HS-27A (cell line): ENCODE measurements around the gene BNIP5.
"Not testable (repeated sequence)": the region's sequence is repeated elsewhere in the genome, so short reads cannot be mapped to it uniquely, and the experiment has no call there.

ENCODE experiments used
- DNase-seq: peaks from one replicate; pipeline ENCODE4 v3.0.0-alpha.2; 2012; ENCODE audit warnings: low read depth, missing footprints

The BNIP5 gene

GRCh38 chr6:36343109-36343680, 6.5 kb upstream of the BNIP5 start:
- no peak for DNase-seq

- no peak for DNase-seq
These were observed 4.1 kb upstream of the BNIP5 start for GRCh38 chr6:36340618-36341454.

DNA sequence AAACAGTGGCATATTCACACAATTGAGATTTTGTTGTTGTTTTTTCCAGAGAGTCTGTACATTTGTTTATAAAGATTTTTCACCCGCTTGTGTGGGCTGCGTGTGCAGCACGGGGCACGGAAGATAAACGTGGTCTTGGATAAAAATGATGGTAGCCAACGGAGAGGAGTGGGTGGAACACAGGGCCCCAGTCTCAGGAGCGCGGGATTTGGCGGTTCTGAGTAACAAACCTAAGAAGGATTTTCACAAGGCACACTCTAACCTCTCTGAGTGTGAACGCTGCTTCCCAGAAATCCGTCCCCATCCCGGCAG, 3.6 kb upstream of the BNIP5 start:
- DNase-seq, result no peak

DNA sequence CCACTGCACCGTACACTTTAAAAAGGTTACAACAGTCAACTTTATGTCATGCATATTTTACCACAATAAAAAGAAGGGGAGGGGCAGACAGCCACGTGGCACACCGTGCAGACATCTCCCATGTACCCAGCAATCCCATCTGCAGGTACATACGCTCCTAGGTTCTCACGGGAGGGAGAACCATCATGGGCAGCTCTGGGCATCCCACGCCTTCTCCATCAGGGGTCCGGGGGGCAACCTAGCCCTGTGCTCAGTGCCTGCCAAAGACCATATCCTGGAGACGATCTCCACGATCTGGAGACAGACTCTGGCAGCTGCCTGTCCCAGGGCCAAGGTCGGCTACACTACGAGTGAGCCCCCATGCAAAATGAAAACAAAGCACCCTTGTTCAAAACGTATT, 2.5 kb upstream of the BNIP5 start:
- no peak for DNase-seq

- DNase-seq, result not testable (repeated sequence)
These were observed 1.5 kb upstream of the BNIP5 start for GRCh38 chr6:36338223-36338622.

DNA sequence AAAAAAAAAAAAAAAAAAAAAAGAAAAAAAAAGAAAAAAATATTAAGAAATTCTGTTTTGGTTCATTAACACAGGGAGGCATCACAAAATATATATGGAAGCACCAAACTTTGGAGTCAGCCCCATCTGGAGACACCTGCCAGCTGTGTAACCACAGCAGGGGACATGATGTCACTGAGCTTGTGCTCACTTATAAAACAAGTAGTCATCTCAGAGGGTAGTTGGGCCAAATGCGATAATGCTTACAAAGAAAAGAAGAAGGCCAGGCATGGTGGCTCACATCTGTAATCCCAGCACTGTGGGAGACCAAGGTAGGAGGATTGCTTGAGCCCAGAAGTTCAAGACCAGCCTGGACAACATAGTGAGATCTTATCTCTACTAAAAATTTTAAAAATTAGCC, 1.1 kb upstream of the BNIP5 start:
- no peak for DNase-seq

DNA sequence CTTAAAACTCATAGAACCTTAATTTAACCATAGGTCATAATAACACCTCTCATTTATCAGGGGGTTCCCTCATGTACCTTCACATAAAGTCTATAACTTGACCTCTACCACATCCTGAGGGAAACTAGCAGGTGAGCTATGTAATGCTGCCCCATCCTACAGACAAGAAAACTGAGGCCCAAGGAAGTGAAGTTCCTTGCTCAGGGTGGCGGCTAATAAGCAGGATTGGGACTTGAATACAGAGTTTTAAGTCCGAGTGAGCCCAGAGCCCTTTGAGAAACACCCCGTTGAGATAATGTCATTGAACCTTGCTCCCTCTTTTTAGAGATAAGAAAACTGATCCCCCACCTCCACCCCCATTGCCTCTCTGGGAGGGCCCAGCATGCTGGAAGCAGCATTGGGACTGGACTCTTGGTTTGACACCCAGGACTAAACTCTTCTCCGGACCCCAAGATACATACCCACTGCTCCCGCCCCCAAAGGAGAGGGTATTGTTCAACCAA, 429 bp downstream of the BNIP5 start:
- DNase-seq, result no peak

- DNase-seq, result no peak
These were observed 1.1 kb downstream of the BNIP5 start for GRCh38 chr6:36335465-36336207.

DNA sequence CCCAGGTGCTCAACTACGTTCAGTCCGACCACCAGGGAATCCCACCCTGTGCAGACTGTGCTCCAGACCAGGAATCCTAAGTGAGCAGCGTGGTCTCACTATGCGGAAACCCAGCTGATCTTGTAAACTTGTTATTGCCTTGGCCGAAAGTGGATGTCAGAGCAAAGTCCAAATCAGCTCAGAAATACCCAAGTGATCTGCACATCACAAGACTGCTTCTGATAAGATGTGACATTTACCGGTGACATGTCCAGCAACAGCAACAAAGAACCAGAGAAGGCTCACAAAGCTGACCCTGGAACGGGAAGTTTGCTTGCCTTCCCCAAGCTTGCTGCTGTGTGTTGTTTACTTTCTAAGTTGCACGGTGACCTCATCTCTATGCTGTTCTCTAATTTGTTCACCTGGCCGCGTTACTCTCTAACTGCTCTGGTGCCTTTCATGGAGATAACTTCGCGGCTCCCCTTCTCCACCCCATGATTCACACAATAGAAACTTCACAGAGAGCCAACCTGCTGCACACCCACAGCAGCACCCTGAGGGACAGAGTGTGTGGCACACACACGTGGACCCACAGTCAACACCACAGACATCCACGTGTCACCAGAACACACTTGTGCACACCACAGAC, 1.7 kb downstream of the BNIP5 start:
- no peak for DNase-seq

GRCh38 chr6:36333931-36334725, 2.6 kb downstream of the BNIP5 start:
- DNase-seq, result no peak

DNA sequence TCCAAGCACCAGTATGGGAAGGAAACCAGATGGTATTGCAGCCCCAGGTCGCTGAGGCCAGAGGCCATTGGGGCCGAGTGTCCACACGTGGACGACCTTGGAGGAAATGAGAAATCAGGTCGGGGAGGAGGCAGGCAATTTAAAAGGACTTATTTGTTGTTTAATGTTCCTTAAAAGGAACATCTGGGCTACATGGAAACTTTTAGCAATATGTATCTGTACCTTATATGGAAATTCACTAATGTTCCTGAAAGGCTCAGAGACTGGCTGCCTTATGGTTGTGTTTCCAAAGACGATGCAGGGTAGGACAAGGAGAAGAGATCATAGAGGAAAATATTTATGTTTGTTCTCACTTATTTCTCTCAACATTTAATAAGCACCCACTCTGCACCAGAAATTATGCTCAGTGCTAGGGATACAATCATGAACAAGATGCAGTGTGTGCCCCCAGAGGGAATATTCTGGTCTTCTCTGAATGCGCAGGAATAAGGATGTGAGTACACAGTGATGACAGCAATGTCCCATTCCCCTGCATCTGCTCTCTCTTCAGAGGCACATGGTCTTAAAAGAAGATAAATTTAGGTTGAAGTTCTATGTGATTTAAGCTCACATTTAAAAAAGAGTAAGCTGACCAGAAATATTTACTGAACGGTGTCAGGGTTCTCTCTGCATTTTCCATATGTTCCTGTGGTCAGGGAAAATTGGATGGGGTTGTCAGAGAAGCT, 3.4 kb downstream of the BNIP5 start:
- DNase-seq, result no peak

DNA sequence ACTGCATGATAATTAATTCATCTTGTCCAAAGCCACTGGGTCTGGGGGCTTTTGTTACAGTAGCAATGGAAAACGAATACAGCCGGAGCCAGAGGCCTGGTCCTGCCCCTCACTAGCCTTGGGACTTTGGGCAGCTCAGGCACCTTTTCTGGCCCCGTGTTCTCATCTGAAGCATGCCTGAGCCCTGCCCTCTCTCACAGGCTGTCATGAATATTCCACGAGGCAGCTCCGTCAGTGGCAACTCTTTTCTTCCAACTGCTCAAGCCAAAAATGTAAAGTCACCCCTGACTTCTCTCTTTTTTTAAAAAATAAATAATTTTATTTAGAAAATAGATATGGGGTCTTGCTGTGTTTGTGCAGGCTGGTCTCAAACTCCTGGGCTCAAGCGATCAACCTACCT, 5.3 kb downstream of the BNIP5 start:
- DNase-seq, result no peak

- DNase-seq, result no peak
These were observed 6.3 kb downstream of the BNIP5 start for GRCh38 chr6:36330366-36330765.

- no peak for DNase-seq
These were observed 6.8 kb downstream of the BNIP5 start for GRCh38 chr6:36329798-36330291.

DNA sequence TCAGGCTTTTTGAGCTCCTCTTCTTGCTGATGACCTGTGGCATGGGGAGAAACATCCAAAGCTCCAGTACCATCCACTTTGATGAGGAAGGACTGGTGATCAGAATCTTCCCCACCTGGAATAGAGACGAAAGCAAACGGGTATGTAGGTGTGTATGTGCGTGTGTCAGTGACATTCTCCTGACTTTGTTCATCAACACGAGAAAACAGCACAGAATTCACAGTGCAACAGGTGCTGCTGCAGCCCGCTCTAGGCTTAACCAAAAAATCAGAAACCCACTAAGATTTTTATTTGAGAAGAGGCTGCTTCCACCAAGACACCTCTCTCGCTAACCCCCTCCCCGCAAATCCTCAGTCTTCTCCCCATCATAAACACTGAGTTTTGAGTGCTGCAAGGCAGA, 8.1 kb downstream of the BNIP5 start:
- DNase-seq, result no peak

GRCh38 chr6:36327919-36328236, 8.8 kb downstream of the BNIP5 start:
- DNase-seq, result no peak

DNA sequence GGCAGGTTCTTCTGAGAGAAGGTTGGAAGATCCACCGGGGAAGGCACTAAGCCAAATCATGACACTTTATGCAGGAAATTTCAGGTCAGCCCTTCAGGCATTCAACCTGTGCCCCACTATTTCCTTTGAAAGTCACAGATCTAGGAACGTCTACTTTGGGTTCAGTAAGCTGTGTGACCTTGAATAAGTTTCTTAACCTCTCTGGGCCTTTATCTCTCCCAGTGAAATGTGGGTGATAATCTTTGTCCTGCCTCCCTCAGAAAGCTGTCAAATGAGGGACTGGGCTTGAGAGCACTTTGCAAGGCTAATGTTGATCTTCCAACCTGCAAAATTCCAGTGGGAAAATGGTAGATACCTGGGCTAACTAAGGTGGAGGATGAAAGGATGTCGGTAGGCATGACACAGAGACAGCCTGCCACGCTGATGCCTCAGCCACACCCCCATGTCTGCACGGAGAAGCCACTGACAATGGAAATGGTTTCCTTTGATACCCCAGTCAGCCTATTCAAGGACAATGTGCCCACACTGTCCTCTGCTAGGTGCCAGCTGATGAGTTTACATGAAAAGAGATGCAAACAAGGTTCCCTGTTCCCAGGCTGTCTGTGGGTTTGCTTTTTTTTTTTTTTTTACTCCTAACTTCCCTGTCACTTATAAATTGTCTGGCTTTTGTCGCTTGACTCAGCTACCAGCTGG, 9.3 kb downstream of the BNIP5 start:
- DNase-seq, result no peak

DNA sequence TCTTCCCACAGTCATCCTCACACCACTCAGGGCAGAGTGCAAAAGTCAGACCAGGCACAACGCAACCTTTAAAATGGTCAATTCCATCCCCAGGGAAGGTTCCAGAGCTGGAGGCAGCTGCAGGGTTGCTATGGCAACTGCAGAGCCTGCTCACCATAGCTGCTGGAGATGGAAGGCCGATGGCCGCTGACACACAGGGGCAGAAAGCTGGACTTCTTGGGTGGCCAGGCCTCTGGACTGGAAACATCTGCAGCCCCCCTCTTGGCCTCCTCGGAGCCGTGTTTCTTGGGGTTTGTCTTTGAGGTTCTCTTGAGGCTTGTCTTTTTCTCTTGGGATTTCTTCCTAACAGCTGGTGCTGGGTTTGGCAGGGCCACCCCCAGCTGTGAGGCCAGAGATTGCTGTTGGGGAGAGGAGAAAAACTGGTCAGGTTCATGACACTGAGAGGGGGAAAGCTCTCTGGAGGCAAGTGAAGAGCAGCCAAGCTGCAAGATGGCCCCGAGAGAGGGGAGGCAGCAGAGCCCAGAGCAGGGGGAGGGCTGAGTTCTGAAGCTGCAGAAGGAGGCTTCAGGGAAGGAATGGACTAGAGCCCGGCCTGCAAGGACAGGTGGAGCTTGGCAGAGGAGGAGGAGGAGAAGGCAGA, 10.2 kb downstream of the BNIP5 start:
- DNase-seq, result no peak

- no peak for DNase-seq
These were observed 12.0 kb downstream of the BNIP5 start for GRCh38 chr6:36324715-36325114.

- no peak for DNase-seq
These were observed 12.5 kb downstream of the BNIP5 start for GRCh38 chr6:36324191-36324590.
